Keratinocyte (primary cell): Measurements from ENCODE around the gene KCNK10.

Source experiments
- EZH2 ChIP-seq: IDR thresholded peaks from one replicate; pipeline ENCODE4 v1.6.1; 2012; ENCODE audit warnings: inconsistent platforms, mild to moderate bottlenecking, low read length, moderate library complexity
- TF ChIP-seq, protein P1 (sequence below), 3 experiments: IDR thresholded peaks in 1 of 3; conservative IDR thresholded peaks in 1 of 3; optimal IDR thresholded peaks in 1 of 3; 2 replicates in 2 of 3; 3 replicates in 1 of 3; pipeline versions ENCODE3 to v1.5.1; 2011; ENCODE audit warnings: low read length in 3 of 3, mild to moderate bottlenecking in 3 of 3, moderate library complexity in 2 of 3, control low read depth in 1 of 3, inconsistent platforms in 1 of 3; ENCODE audit not compliant: insufficient read depth in 2 of 3; ENCODE audit errors: extremely low read depth in 1 of 3

DNA sequence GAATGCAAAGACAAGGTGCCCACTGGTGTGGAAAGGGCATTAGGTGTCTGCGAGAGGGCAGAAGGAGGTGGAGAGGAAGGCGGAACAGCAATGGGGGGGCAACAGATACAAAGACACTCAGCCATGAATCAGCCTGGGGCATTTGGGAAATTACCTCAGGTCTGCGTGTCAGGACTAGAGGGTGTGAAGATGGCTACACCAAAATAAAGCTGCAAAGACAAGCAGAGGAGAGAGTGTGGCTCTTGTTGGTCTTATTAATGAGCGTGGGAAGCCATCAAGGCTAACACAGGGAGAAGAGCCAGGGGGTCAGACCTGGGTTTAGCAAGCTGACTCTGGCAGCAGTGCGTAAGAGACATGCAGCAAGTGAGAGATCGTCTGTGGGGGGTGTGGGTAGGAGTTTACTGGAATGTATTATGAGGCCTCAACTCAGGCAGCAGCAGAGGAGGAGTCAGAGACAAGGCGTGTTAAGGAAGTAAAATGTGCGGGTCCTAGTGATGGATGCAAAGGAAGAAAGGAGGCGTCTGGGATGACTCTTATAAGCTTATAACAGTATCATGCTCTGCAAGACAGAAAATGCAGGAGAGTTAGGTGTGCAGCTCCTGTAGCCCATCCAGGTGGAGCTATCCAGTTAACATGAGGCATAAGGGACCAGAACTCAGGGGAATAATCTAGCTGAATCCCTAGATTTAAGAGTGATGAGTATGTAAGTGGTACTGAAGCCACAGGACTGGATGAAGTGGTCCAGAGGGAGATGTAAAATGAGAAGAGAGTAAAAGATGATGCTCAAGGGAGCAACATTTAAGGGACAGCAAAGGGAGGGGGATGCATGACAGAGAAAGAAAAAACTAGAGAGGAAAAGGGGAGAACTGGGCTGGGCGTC, 50.4 kb downstream of the KCNK10 start:
- TF ChIP-seq, protein P1, sequence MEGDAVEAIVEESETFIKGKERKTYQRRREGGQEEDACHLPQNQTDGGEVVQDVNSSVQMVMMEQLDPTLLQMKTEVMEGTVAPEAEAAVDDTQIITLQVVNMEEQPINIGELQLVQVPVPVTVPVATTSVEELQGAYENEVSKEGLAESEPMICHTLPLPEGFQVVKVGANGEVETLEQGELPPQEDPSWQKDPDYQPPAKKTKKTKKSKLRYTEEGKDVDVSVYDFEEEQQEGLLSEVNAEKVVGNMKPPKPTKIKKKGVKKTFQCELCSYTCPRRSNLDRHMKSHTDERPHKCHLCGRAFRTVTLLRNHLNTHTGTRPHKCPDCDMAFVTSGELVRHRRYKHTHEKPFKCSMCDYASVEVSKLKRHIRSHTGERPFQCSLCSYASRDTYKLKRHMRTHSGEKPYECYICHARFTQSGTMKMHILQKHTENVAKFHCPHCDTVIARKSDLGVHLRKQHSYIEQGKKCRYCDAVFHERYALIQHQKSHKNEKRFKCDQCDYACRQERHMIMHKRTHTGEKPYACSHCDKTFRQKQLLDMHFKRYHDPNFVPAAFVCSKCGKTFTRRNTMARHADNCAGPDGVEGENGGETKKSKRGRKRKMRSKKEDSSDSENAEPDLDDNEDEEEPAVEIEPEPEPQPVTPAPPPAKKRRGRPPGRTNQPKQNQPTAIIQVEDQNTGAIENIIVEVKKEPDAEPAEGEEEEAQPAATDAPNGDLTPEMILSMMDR (optimal IDR thresholded peaks at IDR 0.05 in 1 of 3, IDR thresholded peaks at IDR 0.05 in 1 of 3, conservative IDR thresholded peaks at IDR 0.05 in 1 of 3; ENCODE audit: extremely low read depth in 1 of 3, insufficient read depth in 2 of 3, low read length in 3 of 3), result no peak
- TF ChIP-seq EZH2, result no peak
